Measurements from ENCODE around the gene PSENEN.
"Not testable (repeated sequence)": the region's sequence is repeated elsewhere in the genome, so short reads cannot be mapped to it uniquely, and the experiment has no call there.

Gene PSENEN

DNA sequence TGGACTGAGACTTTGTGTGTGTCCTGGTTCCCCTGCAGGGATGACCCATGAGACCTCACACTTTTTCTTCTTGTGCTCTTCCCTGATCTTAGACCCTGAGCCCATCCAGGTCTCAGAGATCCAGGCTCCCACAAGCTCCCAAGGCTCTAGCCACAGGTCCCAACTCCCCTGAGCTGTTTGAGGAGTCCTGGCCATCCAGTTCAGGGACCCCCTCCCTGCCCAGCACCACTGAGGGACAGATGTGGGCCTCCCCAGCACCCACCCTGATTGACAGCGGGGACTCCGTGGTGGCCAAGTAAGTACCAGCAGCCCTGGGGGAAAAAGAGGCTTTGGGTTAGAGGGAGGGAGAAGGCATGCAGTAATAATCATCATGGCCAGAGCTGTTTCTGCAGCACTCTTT is 14.2 kb downstream of the PSENEN start:
- Histone ChIP-seq H3K36me3 (ENCODE audit: control insufficient read depth, insufficient read depth, low read length) (no peaks in the 10 kb centered on the region), H3K4me3 (ENCODE audit: low read length) (no peak overlapping the region), H3K9ac (ENCODE audit: low read length) (no peak overlapping the region), H3K27me3 (ENCODE audit: control insufficient read depth, insufficient read depth, low read length) (peaks cover 18% of the 10 kb centered on the region), H3K4me1 (ENCODE audit: control insufficient read depth, insufficient read depth, low read length) (peaks cover 37% of the 10 kb centered on the region), H3K9me3 (ENCODE audit: control insufficient read depth, low read length) (no peaks in the 10 kb centered on the region)

DNA sequence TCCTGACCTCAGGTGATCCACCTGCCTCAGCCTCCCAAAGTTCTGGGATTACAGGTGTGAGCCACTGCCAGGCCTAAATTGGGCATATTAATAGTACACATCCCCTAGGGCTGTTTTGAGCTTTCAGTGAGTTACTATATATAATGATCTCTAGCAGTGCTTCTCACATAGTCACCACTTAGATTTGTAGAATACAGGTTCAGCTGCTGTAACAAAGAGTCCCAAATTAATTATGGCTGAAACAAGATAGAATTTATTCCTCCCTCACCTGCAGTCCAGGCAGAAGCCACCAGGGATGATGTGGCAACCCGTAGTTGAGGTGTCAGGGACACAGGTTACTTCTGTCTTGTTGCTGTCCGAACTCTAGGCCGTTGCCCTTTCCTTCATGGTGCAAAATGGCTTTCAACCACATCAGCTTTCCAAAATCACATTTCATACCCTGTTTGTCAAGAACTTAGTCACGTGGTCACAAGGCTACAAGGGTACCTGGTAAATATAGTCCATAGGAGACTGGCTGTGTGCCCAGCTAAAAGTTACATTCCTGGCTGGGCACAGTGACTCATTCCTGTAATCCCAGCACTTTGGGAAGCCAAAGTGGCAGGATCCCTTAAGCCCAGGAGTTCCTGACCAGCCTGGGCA is 15.4 kb downstream of the PSENEN start:
- Histone ChIP-seq H3K9ac (ENCODE audit: low read length) (no peak overlapping the region), H3K4me1 (ENCODE audit: control insufficient read depth, insufficient read depth, low read length) (peaks cover 26% of the 10 kb centered on the region), H3K36me3 (ENCODE audit: control insufficient read depth, insufficient read depth, low read length) (no peaks in the 10 kb centered on the region), H3K4me3 (ENCODE audit: low read length) (no peak overlapping the region), H3K9me3 (ENCODE audit: control insufficient read depth, low read length) (no peaks in the 10 kb centered on the region), H3K27me3 (ENCODE audit: control insufficient read depth, insufficient read depth, low read length) (peaks cover 10% of the 10 kb centered on the region)

DNA sequence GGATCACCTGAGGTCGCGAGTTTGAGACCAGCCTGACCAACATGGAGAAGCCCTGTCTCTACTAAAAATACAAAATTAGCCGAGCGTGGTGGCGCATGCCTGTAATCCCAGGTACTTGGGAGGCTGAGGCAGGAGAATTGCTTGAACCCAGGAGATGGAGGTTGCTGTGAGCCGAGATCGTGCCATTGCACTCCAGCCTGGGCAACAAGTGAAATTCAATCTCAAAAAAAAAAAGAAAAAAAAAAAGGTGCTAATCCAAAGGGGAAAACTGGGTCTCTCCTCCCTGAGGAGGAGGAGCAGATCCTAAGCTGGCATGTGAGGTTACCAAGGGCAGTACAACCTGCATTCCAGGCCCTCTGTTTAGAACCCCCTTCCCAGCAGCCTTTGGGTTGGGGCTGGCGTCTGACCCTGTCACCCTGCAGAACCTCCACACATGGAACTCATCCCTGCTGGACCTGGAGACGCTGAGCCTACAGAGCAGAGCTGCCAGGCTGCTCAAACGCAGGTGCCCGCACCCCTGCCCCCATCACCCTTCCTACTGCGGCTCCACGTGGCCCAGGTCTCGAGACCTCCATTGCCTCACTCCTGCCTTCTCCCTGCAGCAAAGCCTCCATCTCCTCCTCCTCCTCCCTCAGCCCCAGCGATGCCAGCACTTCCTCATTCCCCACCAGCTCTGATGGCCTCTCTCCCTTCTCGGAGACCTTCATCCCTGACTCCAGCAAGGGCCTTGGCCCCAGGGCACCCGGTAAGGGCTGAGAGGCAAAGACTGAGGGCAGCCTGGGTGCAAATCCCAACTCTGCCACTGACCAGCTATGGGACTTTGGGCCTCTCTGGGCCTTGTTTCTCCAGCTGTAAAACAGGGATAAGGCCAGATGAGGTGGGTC is 19.2 kb downstream of the PSENEN start:
- no peaks in the 10 kb centered on the region for H3K36me3 ChIP-seq (ENCODE audit: control insufficient read depth, insufficient read depth, low read length)

DNA sequence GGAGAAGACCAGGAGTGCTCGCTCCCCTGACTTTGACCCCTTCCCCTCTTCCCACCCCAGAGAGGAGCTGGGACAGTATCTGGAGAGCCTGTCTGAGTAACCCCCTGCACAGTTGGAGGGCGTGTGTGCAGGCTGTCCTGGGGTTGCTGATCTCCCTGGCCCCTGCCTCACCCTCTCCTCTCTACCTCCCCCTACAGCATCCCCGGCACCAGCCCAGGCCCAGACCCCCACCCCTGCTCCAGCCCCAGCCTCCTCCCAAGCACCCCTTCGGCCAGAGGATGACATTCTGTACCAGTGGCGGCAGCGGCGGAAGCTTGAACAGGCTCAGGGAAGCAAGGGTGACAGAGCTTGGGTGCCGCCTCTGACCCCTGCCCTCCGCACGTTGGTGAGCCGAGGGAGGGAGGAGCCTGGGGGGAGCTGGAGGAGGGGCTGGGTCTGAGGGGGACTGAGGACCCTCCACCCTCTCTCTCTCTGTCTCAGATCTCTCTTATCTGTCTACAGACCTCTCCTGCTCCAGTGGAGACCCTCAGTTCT is 21.2 kb downstream of the PSENEN start:
- Histone ChIP-seq H3K9me3 (ENCODE audit: control insufficient read depth, low read length) (no peaks in the 10 kb centered on the region), H3K27me3 (ENCODE audit: control insufficient read depth, insufficient read depth, low read length) (no peaks in the 10 kb centered on the region), H3K36me3 (ENCODE audit: control insufficient read depth, insufficient read depth, low read length) (no peaks in the 10 kb centered on the region), H3K9ac (ENCODE audit: low read length) (no peak overlapping the region), H3K4me3 (ENCODE audit: low read length) (no peak overlapping the region), H3K4me1 (ENCODE audit: control insufficient read depth, insufficient read depth, low read length) (no peaks in the 10 kb centered on the region)

More for the DNA sequence above, 19.2 kb downstream of the PSENEN start:
- Histone ChIP-seq H3K4me1 (ENCODE audit: control insufficient read depth, insufficient read depth, low read length) (no peaks in the 10 kb centered on the region), H3K4me3 (ENCODE audit: low read length) (no peak overlapping the region), H3K9me3 (ENCODE audit: control insufficient read depth, low read length) (no peaks in the 10 kb centered on the region), H3K27me3 (ENCODE audit: control insufficient read depth, insufficient read depth, low read length) (no peaks in the 10 kb centered on the region), H3K9ac (ENCODE audit: low read length) (no peak overlapping the region)

DNA sequence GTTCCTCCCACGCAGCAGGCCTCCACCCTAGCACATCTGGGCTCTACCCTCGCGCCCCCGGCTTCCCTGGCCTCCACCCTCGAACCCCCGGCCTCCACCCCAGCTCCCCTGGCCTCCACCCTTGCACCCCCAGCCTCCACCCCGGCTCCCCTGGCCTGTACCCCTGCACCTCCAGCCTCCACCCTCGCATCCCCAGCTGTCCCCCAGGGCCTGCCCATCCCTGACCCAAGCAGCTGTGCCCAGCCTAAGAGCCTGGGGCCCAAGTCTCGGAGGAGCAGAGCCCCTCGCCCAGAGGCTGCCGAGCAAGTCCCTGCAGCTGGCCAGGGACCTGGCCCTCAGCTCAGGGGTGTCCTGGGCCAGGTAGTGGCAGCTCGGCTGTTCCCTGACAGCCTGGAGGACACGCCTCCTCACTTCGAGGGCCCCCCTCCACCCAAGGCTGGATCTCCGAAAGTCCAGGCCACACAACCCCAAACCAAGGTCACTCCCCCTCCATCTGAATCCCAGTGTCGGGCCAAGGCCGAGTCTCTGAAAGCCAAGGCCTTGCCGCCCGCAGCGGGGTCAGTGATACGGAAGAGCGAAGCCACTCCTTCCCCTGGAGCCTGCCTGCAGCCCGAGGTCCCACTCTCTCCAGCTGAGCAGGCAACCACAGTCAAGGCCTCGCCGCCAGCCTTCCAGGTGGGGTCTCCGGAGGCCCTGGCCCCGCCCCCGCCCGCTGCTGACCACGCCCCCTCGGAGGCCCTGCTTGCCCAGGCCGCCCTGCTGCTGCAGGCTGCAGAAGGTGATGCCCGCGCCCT is 22.0 kb downstream of the PSENEN start:
- H3K27me3 ChIP-seq (ENCODE audit: control insufficient read depth, insufficient read depth, low read length), result no peaks in the 10 kb centered on the region
- H3K9ac ChIP-seq (ENCODE audit: low read length), result no peak overlapping the region
- H3K4me3 ChIP-seq (ENCODE audit: low read length), result no peak overlapping the region
- H3K36me3 ChIP-seq (ENCODE audit: control insufficient read depth, insufficient read depth, low read length), result no peaks in the 10 kb centered on the region
- no peaks in the 10 kb centered on the region for H3K4me1 ChIP-seq (ENCODE audit: control insufficient read depth, insufficient read depth, low read length)
- no peaks in the 10 kb centered on the region for H3K9me3 ChIP-seq (ENCODE audit: control insufficient read depth, low read length)

DNA sequence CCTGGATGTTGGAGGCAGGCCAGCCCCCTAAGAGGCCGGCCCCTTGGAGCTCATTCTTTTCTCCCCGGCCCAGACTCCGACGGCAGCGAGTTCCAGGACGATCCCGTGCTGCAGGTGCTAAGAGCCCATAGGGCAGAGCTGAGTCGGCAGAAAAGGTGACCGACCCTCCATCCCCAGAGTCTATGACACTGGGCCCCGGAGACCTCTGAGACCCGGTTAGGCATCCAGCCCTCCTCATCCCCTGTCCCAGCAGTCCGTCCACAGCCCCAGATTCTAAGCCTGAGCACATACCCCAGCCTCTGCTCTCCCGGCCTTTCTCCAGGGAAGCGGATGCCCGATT is 22.6 kb downstream of the PSENEN start:
- H3K9me3 ChIP-seq (ENCODE audit: control insufficient read depth, low read length), result no peaks in the 10 kb centered on the region
- no peak overlapping the region for H3K9ac ChIP-seq (ENCODE audit: low read length)
- H3K4me1 ChIP-seq (ENCODE audit: control insufficient read depth, insufficient read depth, low read length), result no peaks in the 10 kb centered on the region
- H3K4me3 ChIP-seq (ENCODE audit: low read length), result no peak overlapping the region
- no peaks in the 10 kb centered on the region for H3K36me3 ChIP-seq (ENCODE audit: control insufficient read depth, insufficient read depth, low read length)
- H3K27me3 ChIP-seq (ENCODE audit: control insufficient read depth, insufficient read depth, low read length), result no peaks in the 10 kb centered on the region

DNA sequence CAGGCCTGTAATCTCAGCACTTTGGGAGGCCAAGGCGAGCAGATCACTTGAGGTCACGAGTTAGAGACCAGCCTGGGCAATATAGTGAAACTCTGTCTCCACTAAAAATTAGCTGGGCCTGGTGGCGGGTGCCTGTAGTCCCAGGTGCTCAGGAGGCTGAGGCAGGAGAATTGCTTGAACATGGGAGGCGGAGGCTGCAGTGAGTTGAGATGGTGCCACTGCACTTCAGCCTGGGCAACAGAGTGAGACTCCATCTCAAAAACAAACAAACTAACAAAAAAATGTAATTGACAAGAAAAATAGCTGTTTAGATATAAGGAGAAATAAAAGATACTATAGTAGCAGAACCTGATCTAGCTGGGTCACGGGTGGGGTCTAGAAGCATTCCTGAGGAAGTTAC is 26.9 kb downstream of the PSENEN start:
- not testable (repeated sequence) for H3K9ac ChIP-seq (ENCODE audit: low read length); H3K36me3 ChIP-seq (ENCODE audit: control insufficient read depth, insufficient read depth, low read length); H3K9me3 ChIP-seq (ENCODE audit: control insufficient read depth, low read length); H3K4me1 ChIP-seq (ENCODE audit: control insufficient read depth, insufficient read depth, low read length); H3K4me3 ChIP-seq (ENCODE audit: low read length); H3K27me3 ChIP-seq (ENCODE audit: control insufficient read depth, insufficient read depth, low read length)

DNA sequence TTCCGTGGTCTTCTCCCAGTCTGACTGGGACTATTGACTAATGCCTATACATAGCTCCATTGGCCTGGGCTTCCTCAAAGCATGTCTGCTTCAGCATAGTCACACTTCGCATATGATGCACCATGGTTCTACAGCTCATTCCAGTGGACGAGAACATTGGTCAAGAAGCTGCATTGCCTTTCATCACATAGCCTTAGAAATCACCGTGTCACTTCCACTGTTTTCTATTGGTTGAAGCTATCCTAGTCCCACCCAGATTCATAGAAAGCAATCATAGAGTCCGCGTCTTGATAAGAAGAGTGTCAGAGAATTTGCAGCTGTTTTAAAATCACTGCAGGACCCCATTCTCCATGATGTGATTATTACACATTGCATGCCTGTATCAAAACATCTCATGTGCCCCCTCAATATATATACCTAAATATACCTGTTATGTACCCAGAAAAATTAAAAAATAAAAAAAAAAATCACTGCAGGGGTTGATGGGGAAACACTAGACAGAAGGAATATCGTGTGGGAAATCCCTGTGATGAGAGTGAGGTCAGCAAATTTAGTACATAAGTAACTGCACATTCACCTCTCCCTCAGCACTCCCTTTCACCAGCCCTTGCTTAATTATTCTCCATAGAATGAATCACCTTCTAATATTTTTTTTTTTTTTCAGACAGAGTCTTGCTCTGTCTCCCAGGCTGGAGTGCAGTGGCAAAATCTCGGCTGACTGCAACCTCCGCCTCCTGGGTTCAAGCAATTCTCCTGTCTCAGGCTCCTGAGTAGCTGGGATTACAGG is 27.8 kb downstream of the PSENEN start:
- Histone ChIP-seq H3K9ac (ENCODE audit: low read length) (no peak overlapping the region), H3K27me3 (ENCODE audit: control insufficient read depth, insufficient read depth, low read length) (no peaks in the 10 kb centered on the region), H3K4me1 (ENCODE audit: control insufficient read depth, insufficient read depth, low read length) (no peaks in the 10 kb centered on the region), H3K36me3 (ENCODE audit: control insufficient read depth, insufficient read depth, low read length) (no peaks in the 10 kb centered on the region), H3K4me3 (ENCODE audit: low read length) (no peak overlapping the region), H3K9me3 (ENCODE audit: control insufficient read depth, low read length) (no peaks in the 10 kb centered on the region)

DNA sequence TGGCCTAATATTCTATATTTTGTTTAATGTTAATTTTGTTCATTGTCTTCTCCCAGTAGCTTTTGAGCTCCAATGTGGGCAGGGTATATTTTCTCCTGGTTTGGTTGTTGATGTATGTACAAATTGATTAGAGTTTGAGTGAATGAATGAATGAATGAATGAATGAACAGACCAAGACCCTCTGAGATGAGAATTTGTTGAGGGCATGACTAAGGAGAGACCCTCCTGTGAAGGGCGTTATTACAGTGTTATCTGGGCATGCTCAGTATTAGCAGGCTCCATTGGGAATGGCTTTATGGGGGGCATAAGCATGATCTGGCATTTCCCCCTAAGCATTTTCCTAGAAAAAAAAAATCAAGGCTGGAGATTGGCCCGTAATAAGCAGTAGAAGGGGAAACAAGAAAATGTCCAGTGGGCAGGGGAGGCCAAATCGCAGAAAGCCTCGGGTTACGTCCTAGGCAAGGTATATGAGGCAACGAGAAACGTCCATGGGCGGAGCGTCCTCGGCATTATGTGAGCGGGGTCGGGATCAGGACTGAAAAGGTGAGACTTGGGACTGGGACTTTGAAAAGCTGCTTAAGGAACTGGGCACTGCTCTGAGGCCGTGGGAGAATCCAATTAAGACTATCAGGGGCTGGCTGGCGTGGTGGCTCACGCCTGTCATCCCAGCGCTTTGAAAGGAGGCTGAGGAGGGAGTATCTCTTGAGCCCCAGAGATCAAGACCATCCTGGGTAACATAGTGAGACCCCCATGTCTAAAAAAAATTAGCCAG is 29.0 kb downstream of the PSENEN start:
- no peak overlapping the region for H3K4me3 ChIP-seq (ENCODE audit: low read length)
- no peaks in the 10 kb centered on the region for H3K4me1 ChIP-seq (ENCODE audit: control insufficient read depth, insufficient read depth, low read length)
- H3K36me3 ChIP-seq (ENCODE audit: control insufficient read depth, insufficient read depth, low read length), result no peaks in the 10 kb centered on the region
- peak overlapping the region; percentile 6 for H3K9ac ChIP-seq (ENCODE audit: low read length)
- H3K27me3 ChIP-seq (ENCODE audit: control insufficient read depth, insufficient read depth, low read length), result no peaks in the 10 kb centered on the region
- no peaks in the 10 kb centered on the region for H3K9me3 ChIP-seq (ENCODE audit: control insufficient read depth, low read length)

DNA sequence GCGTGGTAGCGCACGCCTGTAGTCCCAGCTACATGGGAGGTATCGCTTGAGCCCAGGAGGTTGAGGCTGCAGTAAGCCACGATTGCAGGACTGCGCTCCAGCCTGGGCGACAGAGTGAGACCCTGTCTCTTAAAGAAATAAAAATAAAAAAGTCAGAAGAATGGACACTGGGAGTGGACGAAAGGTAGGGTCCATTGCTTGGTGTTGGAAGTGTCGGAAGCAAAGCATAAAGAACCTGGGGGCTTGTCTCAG is 29.5 kb downstream of the PSENEN start:
- Histone ChIP-seq H3K4me3 (ENCODE audit: low read length) (peak overlapping the region; percentile 14), H3K27me3 (ENCODE audit: control insufficient read depth, insufficient read depth, low read length) (no peaks in the 10 kb centered on the region), H3K9ac (ENCODE audit: low read length) (peak overlapping the region; percentile 6), H3K36me3 (ENCODE audit: control insufficient read depth, insufficient read depth, low read length) (no peaks in the 10 kb centered on the region), H3K4me1 (ENCODE audit: control insufficient read depth, insufficient read depth, low read length) (no peaks in the 10 kb centered on the region), H3K9me3 (ENCODE audit: control insufficient read depth, low read length) (no peaks in the 10 kb centered on the region)
